Parathyroid adenoma (tissue), 2 donors: ENCODE results near the gene YDJC.

Experiments
- H2AFZ ChIP-seq: fragments of 300-600 bp; sonication (generic); one replicate; pipeline ENCODE4 v1.7.0; 2017; ENCODE audit warnings: antibody characterized with exemption, mild to moderate bottlenecking
- H3K27ac ChIP-seq: fragments of 300-600 bp; sonication (generic); one replicate; pipeline ENCODE4 v1.7.0; 2017
- H3K27me3 ChIP-seq: fragments of 300-600 bp; sonication (generic); one replicate; pipeline ENCODE4 v1.7.0; 2017; ENCODE audit warnings: low read length; ENCODE audit not compliant: control insufficient read depth, insufficient read depth
- H3K36me3 ChIP-seq: fragments of 300-600 bp; sonication (generic); one replicate; pipeline ENCODE4 v1.7.0; 2017; ENCODE audit warnings: low read length; ENCODE audit not compliant: control insufficient read depth, insufficient read depth
- H3K4me1 ChIP-seq: fragments of 300-600 bp; sonication (generic); one replicate; pipeline ENCODE4 v1.7.0; 2017; ENCODE audit warnings: control low read depth
- H3K4me2 ChIP-seq: fragments of 300-600 bp; sonication (generic); one replicate; pipeline ENCODE4 v1.7.0; 2017; ENCODE audit warnings: low read length
- H3K4me3 ChIP-seq: fragments of 300-600 bp; sonication (generic); one replicate; pipeline ENCODE4 v1.7.0; 2017; ENCODE audit warnings: low read depth, low read length
- H3K79me2 ChIP-seq: fragments of 300-600 bp; sonication (generic); one replicate; pipeline ENCODE4 v1.7.0; 2017; ENCODE audit warnings: control low read depth
- H3K9ac ChIP-seq: fragments of 300-600 bp; sonication (generic); one replicate; pipeline ENCODE4 v1.7.0; 2017; ENCODE audit warnings: mild to moderate bottlenecking
- H3K9me3 ChIP-seq: fragments of 300-600 bp; sonication (generic); one replicate; pipeline ENCODE4 v1.7.0; 2017; ENCODE audit warnings: low read length; ENCODE audit not compliant: control insufficient read depth
- CTCF ChIP-seq: fragments of 300-600 bp; sonication (generic); IDR thresholded peaks from one replicate; pipeline ENCODE4 v1.7.0; 2017; ENCODE audit warnings: antibody characterized with exemption, mild to moderate bottlenecking
- donor health status: primary hyperparathyroidism.

The YDJC gene

DNA sequence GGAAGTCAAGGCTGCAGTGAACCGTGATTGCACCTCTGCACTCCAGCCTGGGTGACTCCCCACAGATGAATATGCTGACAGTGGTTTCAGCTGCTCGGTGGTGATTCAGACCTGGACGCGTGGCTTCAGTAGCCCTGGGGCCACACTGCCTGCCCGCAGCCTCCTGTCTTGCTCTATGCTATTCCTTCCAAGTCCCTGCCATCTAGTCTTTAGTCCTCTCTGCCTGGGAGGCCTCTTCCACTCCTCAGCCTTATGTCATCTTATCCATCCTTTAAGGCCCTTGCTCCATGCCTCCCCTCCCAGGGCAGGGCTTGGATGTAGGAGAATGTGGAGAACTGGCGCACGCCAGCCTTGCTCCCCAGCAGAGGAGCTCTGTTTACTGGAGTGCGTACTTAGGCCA lies 23.0 kb downstream of the YDJC start:
- no peak overlapping the region for H3K27ac ChIP-seq
- TF ChIP-seq CTCF, result no peak
- H3K9me3 ChIP-seq, result no peaks in the 10 kb centered on the region
- no peaks in the 10 kb centered on the region for H3K36me3 ChIP-seq
- no peaks in the 10 kb centered on the region for H3K4me1 ChIP-seq
- no peaks in the 10 kb centered on the region for H3K27me3 ChIP-seq
- H3K9ac ChIP-seq, result no peak overlapping the region
- H3K4me3 ChIP-seq, result no peak overlapping the region
- H2AFZ ChIP-seq, result no peak overlapping the region
- H3K79me2 ChIP-seq, result peaks cover 43% of the 10 kb centered on the region
- no peak overlapping the region for H3K4me2 ChIP-seq

DNA sequence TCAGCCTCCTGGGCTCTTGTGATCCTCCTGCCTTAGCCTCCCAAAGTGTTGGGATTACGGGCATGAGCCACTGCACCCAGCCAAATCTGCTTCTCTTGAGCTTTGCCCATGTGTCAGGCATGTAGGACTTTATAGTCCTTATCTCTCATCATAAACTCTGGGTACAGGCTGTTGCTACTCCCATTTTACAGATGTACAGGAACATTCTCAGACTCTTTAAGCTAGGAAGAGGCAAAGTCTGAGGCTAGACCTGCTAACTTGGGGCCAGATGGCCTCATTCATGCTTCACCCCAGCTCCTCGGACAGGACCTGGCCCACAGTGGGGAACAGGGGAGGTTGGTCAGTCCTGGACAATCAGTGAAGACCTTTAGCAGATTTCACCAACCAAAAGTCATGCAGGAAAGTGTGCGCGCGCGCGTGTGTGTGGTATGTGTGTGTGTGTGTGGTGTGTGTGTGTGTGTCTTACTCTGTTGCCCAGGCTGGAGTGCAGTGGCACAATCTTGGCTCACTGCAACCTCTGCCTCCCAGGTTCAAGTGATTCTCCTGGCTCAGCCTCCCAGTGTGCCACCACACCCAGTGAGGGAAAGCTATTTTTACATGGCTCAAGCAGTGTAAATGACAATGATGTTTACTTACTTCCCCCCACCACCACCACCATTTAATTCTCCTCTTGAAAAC lies 23.8 kb downstream of the YDJC start:
- no peak for TF ChIP-seq CTCF
- no peak overlapping the region for H3K4me2 ChIP-seq

DNA sequence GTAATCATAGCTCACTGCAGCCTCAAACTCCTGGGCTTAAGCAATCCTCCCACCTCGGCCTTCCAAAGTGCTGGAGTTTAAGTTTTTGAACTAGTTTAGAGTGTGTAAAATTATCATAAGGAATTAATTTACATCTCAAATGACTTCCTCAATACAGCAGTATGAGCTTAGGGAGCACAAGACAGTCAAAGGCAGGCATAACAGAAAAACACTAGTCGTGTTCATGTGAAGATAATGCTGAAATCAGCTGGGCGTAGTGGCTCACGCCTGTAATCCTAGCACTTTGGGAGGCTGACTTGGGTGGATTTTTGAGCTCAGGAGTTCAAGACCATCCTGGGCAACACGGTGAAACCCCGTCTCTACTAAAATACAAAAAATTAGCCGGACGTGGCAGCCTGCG lies 25.8 kb downstream of the YDJC start:
- Histone ChIP-seq H3K4me1 (no peaks in the 10 kb centered on the region), H2AFZ (no peak overlapping the region), H3K4me3 (no peak overlapping the region), H3K27ac (no peak overlapping the region), H3K27me3 (no peaks in the 10 kb centered on the region), H3K79me2 (peaks cover 46% of the 10 kb centered on the region), H3K9ac (no peak overlapping the region), H3K4me2 (no peak overlapping the region), H3K36me3 (no peaks in the 10 kb centered on the region), H3K9me3 (no peaks in the 10 kb centered on the region)
- TF ChIP-seq CTCF, result no peak

More for the DNA sequence above, 23.8 kb downstream of the YDJC start:
- no peak overlapping the region for H2AFZ ChIP-seq
- H3K36me3 ChIP-seq, result no peaks in the 10 kb centered on the region
- no peaks in the 10 kb centered on the region for H3K4me1 ChIP-seq
- no peak overlapping the region for H3K9ac ChIP-seq
- H3K9me3 ChIP-seq, result no peaks in the 10 kb centered on the region
- H3K27ac ChIP-seq, result no peak overlapping the region
- H3K27me3 ChIP-seq, result no peaks in the 10 kb centered on the region
- no peak overlapping the region for H3K4me3 ChIP-seq
- peaks cover 43% of the 10 kb centered on the region for H3K79me2 ChIP-seq

- no peak for TF ChIP-seq CTCF
- H3K79me2 ChIP-seq, result peaks cover 43% of the 10 kb centered on the region
Observed at GRCh38 chr22:21602579-21602978, 27.2 kb downstream of the YDJC start.

More at GRCh38 chr22:21602579-21602978, 27.2 kb downstream of the YDJC start:
- Histone ChIP-seq H3K4me3 (no peak overlapping the region), H3K36me3 (no peaks in the 10 kb centered on the region), H3K27ac (no peak overlapping the region), H3K4me1 (no peaks in the 10 kb centered on the region), H3K27me3 (no peaks in the 10 kb centered on the region), H3K9ac (no peak overlapping the region), H3K4me2 (no peak overlapping the region), H2AFZ (no peak overlapping the region), H3K9me3 (no peaks in the 10 kb centered on the region)
